Type B pancreatic cell (in vitro differentiated cells): Measurements from ENCODE around the gene EXOC3L4. TPM values are rescaled to one million over a fixed set of nuclear protein-coding genes. Genes with fewer than 3 reads are reported as not detected.

Experiments used
- DNase-seq: peaks from one replicate; pipeline ENCODE4 v3.0.0; 2021; ENCODE audit warnings: mixed read lengths; ENCODE audit not compliant: unreplicated experiment; ENCODE audit errors: extremely low spot score
- H3K27ac Mint-ChIP-seq: 2 replicates; pipeline ENCODE4 v1.8.0; 2021; ENCODE audit warnings: mild to moderate bottlenecking, mixed read lengths
- H3K27me3 Mint-ChIP-seq: 2 replicates; pipeline ENCODE4 v1.8.0; 2021; ENCODE audit warnings: mixed read lengths
- H3K36me3 Mint-ChIP-seq: 2 replicates; pipeline ENCODE4 v1.8.0; 2021; ENCODE audit warnings: mixed read lengths
- H3K4me1 Mint-ChIP-seq: one replicate; pipeline ENCODE4 v1.8.0; 2021; ENCODE audit warnings: mixed read lengths; ENCODE audit not compliant: unreplicated experiment
- H3K4me3 Mint-ChIP-seq: 2 replicates; pipeline ENCODE4 v1.8.0; 2021; ENCODE audit warnings: mild to moderate bottlenecking, mixed read lengths
- H3K9me3 Mint-ChIP-seq: 2 replicates; pipeline ENCODE4 v1.8.0; 2021; ENCODE audit warnings: mixed read lengths
- total RNA-seq: library from RNA; stranded (reverse); gene quantifications from 2 replicates; pipeline ENCODE4 v1.2.1, GENCODE V29; 2021; ENCODE audit warnings: low replicate concordance
- TF ChIP-seq, protein P1 (sequence below): fragments of 200-600 bp; sonication (generic); conservative IDR thresholded peaks from 2 replicates; pipeline ENCODE4 v1.5.0; 2021; ENCODE audit warnings: antibody characterized with exemption, mild to moderate bottlenecking

EXOC3L4 gene
- total RNA-seq, 1 donor from 2014 or later = 4.0 TPM

DNA sequence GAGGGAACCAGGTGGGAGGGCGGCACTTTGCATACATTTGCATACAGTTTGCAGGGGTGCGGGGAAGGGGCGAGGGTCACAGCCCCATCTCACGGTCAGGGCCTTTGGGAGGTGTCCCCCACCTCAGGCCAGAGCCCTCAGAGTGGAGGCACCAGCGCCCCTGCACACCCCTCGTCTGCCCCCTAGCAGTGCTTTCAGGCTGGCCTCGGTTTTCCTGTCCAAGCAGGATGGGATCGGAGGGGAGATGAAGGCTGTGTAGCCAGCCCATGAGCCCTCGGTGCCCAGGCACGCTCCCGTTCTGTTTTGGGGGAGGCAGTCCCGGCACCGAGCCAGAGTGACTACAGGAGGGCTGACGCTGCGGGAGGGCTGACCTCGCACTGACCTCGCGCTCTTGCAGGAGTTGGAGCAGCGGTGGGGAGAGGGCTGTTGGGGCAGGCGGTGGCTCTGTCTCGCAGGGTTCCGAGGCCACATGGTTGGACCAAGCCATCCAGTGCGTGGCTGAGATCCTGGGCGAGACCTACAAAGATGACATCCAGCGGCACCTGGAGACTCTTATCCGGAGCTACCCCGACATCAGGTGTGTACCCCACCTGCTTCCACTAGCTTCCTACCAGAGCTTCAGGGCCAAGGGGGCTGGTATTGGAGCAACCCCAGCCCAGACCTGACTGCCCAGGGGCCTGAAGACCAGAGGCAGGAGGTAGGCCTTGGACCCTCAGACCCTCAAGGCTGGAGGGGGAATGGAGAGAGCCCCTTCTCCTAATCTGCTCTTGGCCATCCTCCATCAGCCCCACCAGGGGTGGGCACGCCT lies 13.6 kb downstream of the EXOC3L4 start:
- Mint-ChIP-seq H3K4me3 (no peak overlapping the region), H3K27ac (no peak overlapping the region), H3K4me1 (peaks cover 13% of the 10 kb centered on the region), H3K9me3 (no peaks in the 10 kb centered on the region), H3K36me3 (no peaks in the 10 kb centered on the region), H3K27me3 (peaks cover 9% of the 10 kb centered on the region)
- TF ChIP-seq, protein P1, sequence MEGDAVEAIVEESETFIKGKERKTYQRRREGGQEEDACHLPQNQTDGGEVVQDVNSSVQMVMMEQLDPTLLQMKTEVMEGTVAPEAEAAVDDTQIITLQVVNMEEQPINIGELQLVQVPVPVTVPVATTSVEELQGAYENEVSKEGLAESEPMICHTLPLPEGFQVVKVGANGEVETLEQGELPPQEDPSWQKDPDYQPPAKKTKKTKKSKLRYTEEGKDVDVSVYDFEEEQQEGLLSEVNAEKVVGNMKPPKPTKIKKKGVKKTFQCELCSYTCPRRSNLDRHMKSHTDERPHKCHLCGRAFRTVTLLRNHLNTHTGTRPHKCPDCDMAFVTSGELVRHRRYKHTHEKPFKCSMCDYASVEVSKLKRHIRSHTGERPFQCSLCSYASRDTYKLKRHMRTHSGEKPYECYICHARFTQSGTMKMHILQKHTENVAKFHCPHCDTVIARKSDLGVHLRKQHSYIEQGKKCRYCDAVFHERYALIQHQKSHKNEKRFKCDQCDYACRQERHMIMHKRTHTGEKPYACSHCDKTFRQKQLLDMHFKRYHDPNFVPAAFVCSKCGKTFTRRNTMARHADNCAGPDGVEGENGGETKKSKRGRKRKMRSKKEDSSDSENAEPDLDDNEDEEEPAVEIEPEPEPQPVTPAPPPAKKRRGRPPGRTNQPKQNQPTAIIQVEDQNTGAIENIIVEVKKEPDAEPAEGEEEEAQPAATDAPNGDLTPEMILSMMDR = no peak
- DNase-seq = no peak

DNA sequence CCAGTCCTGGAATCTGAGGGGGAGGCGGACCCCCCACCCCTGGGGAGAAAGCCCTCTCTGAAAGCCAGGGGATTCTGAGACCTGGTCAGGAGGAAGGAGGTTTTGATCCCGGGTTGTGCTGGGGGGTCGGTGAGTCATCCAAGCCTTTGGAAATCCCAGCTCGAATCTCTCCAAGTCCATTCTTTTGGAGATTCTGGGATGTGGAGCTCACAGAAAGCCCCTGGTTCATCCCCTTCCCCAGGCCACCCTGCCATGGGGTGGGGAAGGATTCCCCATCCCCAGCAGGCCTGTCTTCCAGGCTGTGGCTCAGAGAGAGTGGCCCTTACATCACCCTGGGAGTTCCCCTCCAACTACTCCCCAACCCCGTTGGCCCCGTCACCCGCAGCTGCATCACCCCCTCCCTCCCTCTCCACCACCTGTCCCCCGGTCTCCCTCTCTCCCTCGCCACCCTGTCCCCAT lies 14.3 kb downstream of the EXOC3L4 start:
- Mint-ChIP-seq H3K27ac (no peak overlapping the region), H3K4me3 (no peak overlapping the region), H3K9me3 (no peaks in the 10 kb centered on the region), H3K36me3 (no peaks in the 10 kb centered on the region), H3K27me3 (peaks cover 5% of the 10 kb centered on the region), H3K4me1 (peaks cover 13% of the 10 kb centered on the region)
- DNase-seq = no peak
- TF ChIP-seq, protein P1 = no peak

DNA sequence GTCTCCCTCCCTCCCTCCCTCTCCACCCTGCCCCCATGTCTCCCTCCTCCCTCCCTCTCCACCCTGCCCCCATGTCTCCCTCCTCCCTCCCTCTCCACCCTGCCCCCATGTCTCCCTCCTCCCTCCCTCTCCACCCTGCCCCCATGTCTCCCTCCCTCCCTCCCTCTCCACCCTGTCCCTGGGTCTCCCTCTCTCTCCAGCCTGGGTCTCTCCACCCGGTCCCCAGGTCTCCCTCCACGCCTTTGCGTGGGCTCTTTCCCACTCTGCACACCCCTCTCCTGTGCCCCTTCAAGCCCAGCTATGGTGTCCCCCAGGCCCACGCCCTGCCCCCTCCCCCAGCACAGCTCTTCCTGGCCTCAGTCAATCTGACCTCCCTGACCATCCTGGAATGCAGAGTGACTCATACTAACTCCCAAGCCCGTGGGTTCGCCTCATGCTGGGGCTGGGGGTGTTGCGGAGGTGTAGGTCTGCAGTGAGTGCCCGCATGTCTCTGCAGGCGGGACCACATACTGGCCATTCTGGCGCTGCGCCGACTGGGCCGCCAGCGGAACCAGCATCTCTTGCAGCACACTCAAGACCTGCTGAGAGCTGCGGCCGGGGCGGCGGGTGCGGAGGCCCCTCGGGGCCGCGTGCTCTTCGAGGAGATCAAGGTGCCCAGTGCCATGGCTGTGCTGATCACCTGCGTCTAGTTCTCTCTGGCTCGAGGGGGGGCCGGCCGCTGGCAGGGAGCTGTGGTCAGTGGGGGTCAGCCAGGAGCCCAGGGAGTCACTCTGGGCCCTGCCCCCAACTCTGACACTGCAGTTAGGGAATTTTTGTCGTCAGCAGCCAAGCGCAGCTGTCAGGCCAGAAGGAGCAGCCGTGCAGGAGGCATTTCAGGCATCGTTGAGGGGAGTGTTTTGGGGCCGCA lies 15.3 kb downstream of the EXOC3L4 start:
- Mint-ChIP-seq H3K4me3 (no peak overlapping the region), H3K27me3 (peaks cover 5% of the 10 kb centered on the region), H3K4me1 (peaks cover 12% of the 10 kb centered on the region), H3K9me3 (no peaks in the 10 kb centered on the region), H3K27ac (no peak overlapping the region), H3K36me3 (no peaks in the 10 kb centered on the region)
- DNase-seq = no peak
- TF ChIP-seq, protein P1 = no peak

DNA sequence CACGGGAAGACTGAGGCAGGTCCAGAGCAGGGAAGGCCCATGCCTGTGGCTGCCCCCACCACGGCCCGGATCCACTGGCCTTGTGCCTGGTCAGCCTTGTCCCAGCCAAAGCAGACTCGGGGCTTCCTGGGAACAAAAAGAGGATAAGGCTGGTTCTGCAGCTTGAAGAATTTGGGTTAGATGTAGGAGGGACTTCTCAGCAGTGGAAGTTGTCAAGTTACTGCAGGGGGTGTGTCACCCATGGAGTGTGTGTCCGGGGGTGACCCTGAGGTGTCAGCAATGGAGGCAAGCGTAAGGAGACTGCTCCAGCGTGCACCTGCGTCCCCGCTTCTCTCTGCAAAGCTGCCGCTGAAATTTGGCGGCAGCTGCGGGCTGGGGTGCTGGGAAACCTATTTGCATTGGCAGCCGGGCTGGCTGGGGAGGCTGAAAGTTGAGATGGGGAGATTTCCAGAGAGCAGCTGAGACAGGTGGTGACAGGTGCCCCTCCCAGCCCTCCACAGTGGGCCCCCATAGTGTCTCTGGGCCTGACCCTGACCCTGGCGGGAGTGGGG lies 16.2 kb downstream of the EXOC3L4 start:
- Mint-ChIP-seq H3K9me3 (no peaks in the 10 kb centered on the region), H3K36me3 (no peaks in the 10 kb centered on the region), H3K27me3 (no peaks in the 10 kb centered on the region), H3K27ac (peak overlapping the region; percentile 76), H3K4me1 (peaks cover 9% of the 10 kb centered on the region), H3K4me3 (peak overlapping the region; percentile 5)
- TF ChIP-seq, protein P1 = no peak
- no peak for DNase-seq

DNA sequence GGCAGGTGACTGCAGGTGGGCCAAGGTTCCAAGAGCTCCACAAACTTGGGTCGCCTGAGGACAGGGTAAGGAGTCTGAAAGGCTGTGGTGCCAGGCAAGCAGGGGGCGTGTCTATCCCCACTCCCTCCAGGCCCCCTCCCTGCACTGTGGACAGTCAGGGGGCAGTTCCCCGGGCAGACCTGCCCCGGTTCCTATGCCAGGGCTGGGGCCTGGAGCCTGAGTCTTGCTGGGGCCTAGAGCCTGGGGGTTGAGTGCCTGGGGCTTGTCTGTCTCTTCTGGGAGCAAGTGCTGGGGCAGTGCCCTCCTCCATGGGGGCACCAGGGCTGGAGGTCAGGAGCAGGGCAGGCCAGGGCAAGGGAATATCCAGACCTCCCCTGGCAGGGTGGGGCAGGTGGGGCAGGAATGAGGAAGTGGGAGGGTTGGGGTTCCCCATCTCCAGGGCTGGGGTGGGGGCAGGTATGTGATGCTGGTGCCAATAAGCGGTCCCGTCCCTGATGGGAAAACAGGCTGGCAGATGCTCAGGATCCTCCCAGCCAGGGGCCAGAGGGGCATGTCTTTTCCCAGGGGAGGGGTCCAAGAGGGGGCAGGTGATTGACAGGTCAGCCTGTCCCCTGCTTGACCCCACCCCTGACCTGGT lies 16.8 kb downstream of the EXOC3L4 start:
- Mint-ChIP-seq H3K4me3 (no peak overlapping the region), H3K36me3 (no peaks in the 10 kb centered on the region), H3K27ac (peak overlapping the region; percentile 76), H3K9me3 (no peaks in the 10 kb centered on the region), H3K27me3 (no peaks in the 10 kb centered on the region), H3K4me1 (peaks cover 9% of the 10 kb centered on the region)
- TF ChIP-seq, protein P1 = no peak
- no peak for DNase-seq
